K562 (cell line): ENCODE results near the gene RNASE2. TPM values are rescaled to one million over a fixed set of nuclear protein-coding genes. Genes with fewer than 3 reads are reported as not detected.

Experiments
- DNMT1 ChIP-seq: fragments of 450-650 bp; IDR thresholded peaks from 2 replicates; pipeline ENCODE4 v1.6.1; 2016; ENCODE audit warnings: antibody characterized with exemption, mild to moderate bottlenecking
- IFI16 ChIP-seq: fragments of 250-450 bp; sonication (Bioruptor Pico); IDR thresholded peaks from 2 replicates; pipeline ENCODE4 v2.1.2; 2022; ENCODE audit warnings: mild to moderate bottlenecking, inconsistent platforms
- MCM5 ChIP-seq: fragments of 450-650 bp; IDR thresholded peaks from 2 replicates; pipeline ENCODE4 v1.6.1; 2016; ENCODE audit warnings: low read depth
- RAD21 ChIP-seq, 2 experiments: fragments of 250-450 bp in 1 of 2; fragments of 450-650 bp in 1 of 2; sonication (Bioruptor Pico) in 1 of 2; formaldehyde crosslinking in 1 of 2; IDR thresholded peaks in 1 of 2; conservative IDR thresholded peaks in 1 of 2; 2 replicates each; pipeline versions ENCODE4 v1.4.0 to v1.8.0; 2020 to 2022; ENCODE audit warnings: mild to moderate bottlenecking in 2 of 2, moderate library complexity in 1 of 2
- SIN3B ChIP-seq: fragments of 450-650 bp; IDR thresholded peaks from 2 replicates; pipeline ENCODE4 v1.6.1; 2017; ENCODE audit warnings: low read depth, mild to moderate bottlenecking, moderate library complexity
- SIX5 ChIP-seq, 2 experiments: IDR thresholded peaks; 2 replicates each; pipeline ENCODE4 v1.6.1; 2011; ENCODE audit warnings: low read length in 2 of 2, borderline replicate concordance in 1 of 2, low read depth in 1 of 2, mild to moderate bottlenecking in 1 of 2, moderate library complexity in 1 of 2; ENCODE audit not compliant: insufficient read depth in 1 of 2
- TGIF2 ChIP-seq: sonication (generic); formaldehyde crosslinking; IDR thresholded peaks from 2 replicates; pipeline ENCODE4 v1.8.1; 2022; ENCODE audit warnings: mild to moderate bottlenecking, missing genetic modification reagents, moderate library complexity
- U2AF2 ChIP-seq: fragments of 200-400 bp; formaldehyde crosslinking; optimal IDR thresholded peaks from 2 replicates; pipeline ENCODE3; 2017; ENCODE audit warnings: low read depth, mild to moderate bottlenecking, low read length
- ZNF184 ChIP-seq: sonication (generic); formaldehyde crosslinking; IDR thresholded peaks from 2 replicates; pipeline ENCODE4 v1.5.0; 2020; ENCODE audit warnings: missing genetic modification reagents
- ZNF197 ChIP-seq: fragments of 200-800 bp; sonication (Bioruptor generic); IDR thresholded peaks from 2 replicates; pipeline ENCODE4 v1.6.1; 2016; ENCODE audit warnings: low read depth, missing genetic modification characterization, missing compliant biosample characterization
- ZNF384 ChIP-seq: IDR thresholded peaks from 2 replicates; pipeline ENCODE4 v1.6.1; 2012; ENCODE audit warnings: low read depth, low read length, improper control_type of control experiment
- ZNF707 ChIP-seq: fragments of 250-450 bp; sonication (Bioruptor Pico); conservative IDR thresholded peaks from 2 replicates; pipeline ENCODE4 v1.8.0; 2022; ENCODE audit warnings: inconsistent platforms, mild to moderate bottlenecking, moderate library complexity
- polyA plus RNA-seq, 8 experiments: library from polyadenylated mRNA; depleted of rRNA in 4 of 8; stranded (reverse) in 5 of 8; unstranded in 3 of 8; fragments of >200 nt; fragmentation: Nextera tagmentation in 2 of 8; fragmentation: Illumina TruSeq in 1 of 8; extraction: Ambion mirVana in 2 of 8; extraction: Trizol in 1 of 8; gene quantifications; 2 replicates each; pipeline versions ENCODE4 v1.2.1 to v1.2.3, GENCODE V29; 2011 to 2014; ENCODE audit warnings: inconsistent platforms in 1 of 8, missing spikeins in 1 of 8
- total RNA-seq, 7 experiments: library from RNA; depleted of rRNA in 6 of 7; stranded (reverse); fragments of >200 nt in 6 of 7; fragmentation: Illumina TruSeq in 2 of 7; extraction: Trizol in 2 of 7; gene quantifications; 2 replicates each; pipeline versions ENCODE4 v1.2.1 to v1.2.3, GENCODE V29; 2011 to 2021; ENCODE audit warnings: low replicate concordance in 1 of 7
- TF ChIP-seq, protein P1 (sequence below): fragments of 250-450 bp; sonication (Bioruptor Pico); IDR thresholded peaks from 2 replicates; pipeline ENCODE4 v1.4.0; 2020; ENCODE audit warnings: mild to moderate bottlenecking, moderate library complexity, borderline replicate concordance
- TF ChIP-seq, protein P2 (sequence below): fragments of 450-650 bp; formaldehyde crosslinking; conservative IDR thresholded peaks from 2 replicates; pipeline ENCODE4 v1.4.0; 2022; ENCODE audit warnings: mild to moderate bottlenecking, missing genetic modification characterization
- TF ChIP-seq, protein P3 (sequence below): fragments of 450-650 bp; IDR thresholded peaks from 2 replicates; pipeline ENCODE4 v1.7.1; 2018; ENCODE audit warnings: mild to moderate bottlenecking, low read depth; ENCODE audit not compliant: partially characterized antibody
- TF ChIP-seq, protein P4 (sequence below): fragments of 250-450 bp; sonication (Bioruptor Pico); IDR thresholded peaks from 2 replicates; pipeline ENCODE4 v1.8.0; 2021; ENCODE audit warnings: moderate library complexity, mild to moderate bottlenecking, inconsistent platforms
- TF ChIP-seq, protein P5 (sequence below): fragments of 250-450 bp; sonication (Bioruptor Pico); IDR thresholded peaks from 2 replicates; pipeline ENCODE4 v1.9.0; 2021; ENCODE audit warnings: mild to moderate bottlenecking, inconsistent platforms

The RNASE2 gene
- total and polyA plus RNA-seq, 9 of the 15 experiments (the other 6 are each of a cell fraction or from before 2014, with no cell fraction given), result not detected

DNA sequence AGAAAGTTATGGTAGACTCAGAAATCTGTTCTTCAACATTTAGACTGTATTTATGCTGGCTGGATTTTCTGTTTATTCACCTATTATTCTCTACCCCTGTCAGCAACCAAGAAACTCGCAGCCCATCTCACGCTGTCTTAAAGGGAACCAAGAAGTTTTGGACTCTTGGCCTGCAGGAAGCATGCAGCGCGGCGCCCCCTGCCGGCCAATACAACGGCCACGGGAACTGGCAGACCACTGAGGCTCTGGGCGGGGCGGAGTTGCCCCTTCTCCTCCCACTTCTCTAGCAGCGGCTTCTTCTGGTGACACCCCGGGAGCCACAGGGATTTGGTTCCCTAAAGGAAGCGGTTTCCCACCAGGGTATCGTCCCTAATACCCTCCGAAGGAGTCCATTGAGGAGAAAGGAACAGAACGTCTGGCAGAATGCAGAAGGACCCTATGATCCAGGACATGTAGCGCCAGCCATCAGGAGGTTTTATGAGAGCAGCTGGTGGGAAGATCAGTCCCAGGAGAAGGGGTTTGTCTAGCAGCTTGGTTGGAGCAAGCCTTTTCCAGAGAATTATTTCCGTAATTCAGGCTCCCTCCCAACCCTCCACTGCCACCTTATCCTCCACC, 21.0 kb upstream of the RNASE2 start (continued):
- TF ChIP-seq, protein P1, sequence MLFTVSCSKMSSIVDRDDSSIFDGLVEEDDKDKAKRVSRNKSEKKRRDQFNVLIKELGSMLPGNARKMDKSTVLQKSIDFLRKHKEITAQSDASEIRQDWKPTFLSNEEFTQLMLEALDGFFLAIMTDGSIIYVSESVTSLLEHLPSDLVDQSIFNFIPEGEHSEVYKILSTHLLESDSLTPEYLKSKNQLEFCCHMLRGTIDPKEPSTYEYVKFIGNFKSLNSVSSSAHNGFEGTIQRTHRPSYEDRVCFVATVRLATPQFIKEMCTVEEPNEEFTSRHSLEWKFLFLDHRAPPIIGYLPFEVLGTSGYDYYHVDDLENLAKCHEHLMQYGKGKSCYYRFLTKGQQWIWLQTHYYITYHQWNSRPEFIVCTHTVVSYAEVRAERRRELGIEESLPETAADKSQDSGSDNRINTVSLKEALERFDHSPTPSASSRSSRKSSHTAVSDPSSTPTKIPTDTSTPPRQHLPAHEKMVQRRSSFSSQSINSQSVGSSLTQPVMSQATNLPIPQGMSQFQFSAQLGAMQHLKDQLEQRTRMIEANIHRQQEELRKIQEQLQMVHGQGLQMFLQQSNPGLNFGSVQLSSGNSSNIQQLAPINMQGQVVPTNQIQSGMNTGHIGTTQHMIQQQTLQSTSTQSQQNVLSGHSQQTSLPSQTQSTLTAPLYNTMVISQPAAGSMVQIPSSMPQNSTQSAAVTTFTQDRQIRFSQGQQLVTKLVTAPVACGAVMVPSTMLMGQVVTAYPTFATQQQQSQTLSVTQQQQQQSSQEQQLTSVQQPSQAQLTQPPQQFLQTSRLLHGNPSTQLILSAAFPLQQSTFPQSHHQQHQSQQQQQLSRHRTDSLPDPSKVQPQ (CRISPR knock-in tag), result no peak
- TF ChIP-seq U2AF2 (no peak), ZNF184 (CRISPR knock-in tag) (no peak), RAD21 (CRISPR knock-in tag; conservative IDR thresholded peaks at IDR 0.05 in 1 of 2, IDR thresholded peaks at IDR 0.05 in 1 of 2) (peak; percentile 22 to 37; a peak in 1 of 4 replicates), ZNF197 (CRISPR knock-in tag) (no peak), IFI16 (CRISPR knock-in tag) (no peak), ZNF384 (no peak), ZNF707 (CRISPR knock-in tag) (no peak), SIN3B (no peak), DNMT1 (no peak), TGIF2 (no peak), MCM5 (no peak), SIX5 (IDR thresholded peaks at IDR 0.05; ENCODE audit: borderline replicate concordance in 1 of 2, insufficient read depth in 1 of 2, low read depth in 1 of 2, low read length in 2 of 2) (no peak)
- TF ChIP-seq, protein P2, sequence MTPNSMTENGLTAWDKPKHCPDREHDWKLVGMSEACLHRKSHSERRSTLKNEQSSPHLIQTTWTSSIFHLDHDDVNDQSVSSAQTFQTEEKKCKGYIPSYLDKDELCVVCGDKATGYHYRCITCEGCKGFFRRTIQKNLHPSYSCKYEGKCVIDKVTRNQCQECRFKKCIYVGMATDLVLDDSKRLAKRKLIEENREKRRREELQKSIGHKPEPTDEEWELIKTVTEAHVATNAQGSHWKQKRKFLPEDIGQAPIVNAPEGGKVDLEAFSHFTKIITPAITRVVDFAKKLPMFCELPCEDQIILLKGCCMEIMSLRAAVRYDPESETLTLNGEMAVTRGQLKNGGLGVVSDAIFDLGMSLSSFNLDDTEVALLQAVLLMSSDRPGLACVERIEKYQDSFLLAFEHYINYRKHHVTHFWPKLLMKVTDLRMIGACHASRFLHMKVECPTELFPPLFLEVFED (CRISPR knock-in tag), result no peak
- TF ChIP-seq, protein P3, sequence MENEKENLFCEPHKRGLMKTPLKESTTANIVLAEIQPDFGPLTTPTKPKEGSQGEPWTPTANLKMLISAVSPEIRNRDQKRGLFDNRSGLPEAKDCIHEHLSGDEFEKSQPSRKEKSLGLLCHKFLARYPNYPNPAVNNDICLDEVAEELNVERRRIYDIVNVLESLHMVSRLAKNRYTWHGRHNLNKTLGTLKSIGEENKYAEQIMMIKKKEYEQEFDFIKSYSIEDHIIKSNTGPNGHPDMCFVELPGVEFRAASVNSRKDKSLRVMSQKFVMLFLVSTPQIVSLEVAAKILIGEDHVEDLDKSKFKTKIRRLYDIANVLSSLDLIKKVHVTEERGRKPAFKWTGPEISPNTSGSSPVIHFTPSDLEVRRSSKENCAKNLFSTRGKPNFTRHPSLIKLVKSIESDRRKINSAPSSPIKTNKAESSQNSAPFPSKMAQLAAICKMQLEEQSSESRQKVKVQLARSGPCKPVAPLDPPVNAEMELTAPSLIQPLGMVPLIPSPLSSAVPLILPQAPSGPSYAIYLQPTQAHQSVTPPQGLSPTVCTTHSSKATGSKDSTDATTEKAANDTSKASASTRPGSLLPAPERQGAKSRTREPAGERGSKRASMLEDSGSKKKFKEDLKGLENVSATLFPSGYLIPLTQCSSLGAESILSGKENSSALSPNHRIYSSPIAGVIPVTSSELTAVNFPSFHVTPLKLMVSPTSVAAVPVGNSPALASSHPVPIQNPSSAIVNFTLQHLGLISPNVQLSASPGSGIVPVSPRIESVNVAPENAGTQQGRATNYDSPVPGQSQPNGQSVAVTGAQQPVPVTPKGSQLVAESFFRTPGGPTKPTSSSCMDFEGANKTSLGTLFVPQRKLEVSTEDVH, result no peak
- TF ChIP-seq, protein P4, sequence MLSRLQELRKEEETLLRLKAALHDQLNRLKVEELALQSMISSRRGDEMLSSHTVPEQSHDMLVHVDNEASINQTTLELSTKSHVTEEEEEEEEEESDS (CRISPR knock-in tag), result no peak
- TF ChIP-seq, protein P5, sequence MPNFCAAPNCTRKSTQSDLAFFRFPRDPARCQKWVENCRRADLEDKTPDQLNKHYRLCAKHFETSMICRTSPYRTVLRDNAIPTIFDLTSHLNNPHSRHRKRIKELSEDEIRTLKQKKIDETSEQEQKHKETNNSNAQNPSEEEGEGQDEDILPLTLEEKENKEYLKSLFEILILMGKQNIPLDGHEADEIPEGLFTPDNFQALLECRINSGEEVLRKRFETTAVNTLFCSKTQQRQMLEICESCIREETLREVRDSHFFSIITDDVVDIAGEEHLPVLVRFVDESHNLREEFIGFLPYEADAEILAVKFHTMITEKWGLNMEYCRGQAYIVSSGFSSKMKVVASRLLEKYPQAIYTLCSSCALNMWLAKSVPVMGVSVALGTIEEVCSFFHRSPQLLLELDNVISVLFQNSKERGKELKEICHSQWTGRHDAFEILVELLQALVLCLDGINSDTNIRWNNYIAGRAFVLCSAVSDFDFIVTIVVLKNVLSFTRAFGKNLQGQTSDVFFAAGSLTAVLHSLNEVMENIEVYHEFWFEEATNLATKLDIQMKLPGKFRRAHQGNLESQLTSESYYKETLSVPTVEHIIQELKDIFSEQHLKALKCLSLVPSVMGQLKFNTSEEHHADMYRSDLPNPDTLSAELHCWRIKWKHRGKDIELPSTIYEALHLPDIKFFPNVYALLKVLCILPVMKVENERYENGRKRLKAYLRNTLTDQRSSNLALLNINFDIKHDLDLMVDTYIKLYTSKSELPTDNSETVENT (CRISPR knock-in tag), result no peak
